DND-41 (cell line): ENCODE results near the gene CCDC183.
"Not testable (repeated sequence)": the region's sequence is repeated elsewhere in the genome, so short reads cannot be mapped to it uniquely, and the experiment has no call there.

Experiments used
- ATAC-seq: fragments of 200-7000 bp; cut with Tn5 transposase; 3 replicates; pipeline ENCODE4 v1.9.1; 2021; ENCODE audit warnings: low read depth; ENCODE audit not compliant: insufficient read depth
- DNase-seq: peaks from one replicate; pipeline ENCODE4 v3.0.0-alpha.2; 2020
- H2AFZ ChIP-seq: 2 replicates; pipeline ENCODE4 v1.6.0; 2012; ENCODE audit warnings: low read depth, low read length
- H3K27ac ChIP-seq: 2 replicates; pipeline ENCODE4 v1.5.1; 2012; ENCODE audit warnings: low read length, inconsistent platforms
- H3K27me3 ChIP-seq: fragments of 200-600 bp; sonication (generic); 2 replicates; pipeline ENCODE4 v1.6.0; 2012; ENCODE audit warnings: low read length, mild to moderate bottlenecking, inconsistent platforms; ENCODE audit not compliant: insufficient read depth, poor library complexity
- H3K36me3 ChIP-seq: 2 replicates; pipeline ENCODE4 v1.5.1; 2012; ENCODE audit warnings: low read length, inconsistent platforms; ENCODE audit not compliant: insufficient read depth
- H3K4me1 ChIP-seq: 2 replicates; pipeline ENCODE4 v1.5.1; 2012; ENCODE audit warnings: mild to moderate bottlenecking, low read length; ENCODE audit not compliant: insufficient read depth
- H3K4me2 ChIP-seq: 2 replicates; pipeline ENCODE4 v1.6.0; 2012; ENCODE audit warnings: mild to moderate bottlenecking, moderate library complexity, low read length, inconsistent platforms; ENCODE audit not compliant: insufficient read depth
- H3K4me3 ChIP-seq, 2 experiments: fragments of 200-600 bp in 1 of 2; shearing (Covaris generic) in 1 of 2; 2 replicates each; pipeline ENCODE4 v1.5.1; 2012 to 2016; ENCODE audit warnings: inconsistent platforms in 2 of 2, low read length in 2 of 2, mild to moderate bottlenecking in 2 of 2, low read depth in 1 of 2, moderate library complexity in 1 of 2
- H3K79me2 ChIP-seq: 2 replicates; pipeline ENCODE4 v1.6.0; 2012; ENCODE audit warnings: low read length, inconsistent platforms; ENCODE audit not compliant: insufficient read depth
- H3K9ac ChIP-seq: 2 replicates; pipeline ENCODE4 v1.6.0; 2012; ENCODE audit warnings: low read depth, mild to moderate bottlenecking, inconsistent platforms, low read length, moderate library complexity
- H3K9me3 ChIP-seq: 2 replicates; pipeline ENCODE4 v1.5.1; 2012; ENCODE audit warnings: low read length, moderate library complexity, mild to moderate bottlenecking, inconsistent platforms; ENCODE audit not compliant: insufficient read depth, severe bottlenecking
- H4K20me1 ChIP-seq: 2 replicates; pipeline ENCODE4 v1.6.0; 2012; ENCODE audit warnings: low read length; ENCODE audit not compliant: insufficient read depth
- CTCF ChIP-seq: IDR thresholded peaks from 2 replicates; pipeline ENCODE4 v1.5.1; 2012; ENCODE audit warnings: borderline replicate concordance, low read length, moderate library complexity, mild to moderate bottlenecking; ENCODE audit not compliant: poor library complexity, severe bottlenecking; ENCODE audit errors: extremely low read depth
- EZH2 ChIP-seq: IDR thresholded peaks from 3 replicates; pipeline ENCODE4 v1.6.1; 2012; ENCODE audit warnings: borderline replicate concordance, low read depth, mild to moderate bottlenecking, moderate library complexity, low read length, inconsistent platforms; ENCODE audit not compliant: severe bottlenecking

CCDC183 gene

GRCh38 chr9:136793086-136793946 lies 2.8 kb upstream of the CCDC183 start:
- DNase-seq: no peak
- Histone ChIP-seq H3K79me2 (peaks cover 4% of the 10 kb centered on the region; the same call in 1 of the 2 replicates), H3K36me3 (peaks cover 8% of the 10 kb centered on the region; the same call in 1 of the 2 replicates), H4K20me1 (peaks cover 11% of the 10 kb centered on the region; the same call in 1 of the 2 replicates), H3K9ac (no peak overlapping the region), H3K27ac (no peak overlapping the region), H3K27me3 (no peaks in the 10 kb centered on the region), H2AFZ (no peak overlapping the region), H3K4me1 (peaks cover 25% of the 10 kb centered on the region), H3K9me3 (no peaks in the 10 kb centered on the region), H3K4me2 (no peak overlapping the region), H3K4me3 (no peak overlapping the region)
- no peak for TF ChIP-seq CTCF
- TF ChIP-seq EZH2: no peak
- no peak for ATAC-seq

- no peaks in the 10 kb centered on the region for H3K9me3 ChIP-seq
- H4K20me1 ChIP-seq: peaks cover 20% of the 10 kb centered on the region
- TF ChIP-seq CTCF (no peak), EZH2 (no peak)
- H3K4me2 ChIP-seq: no peak overlapping the region
- H3K36me3 ChIP-seq: peaks cover 8% of the 10 kb centered on the region; the same call in 1 of the 2 replicates
- H2AFZ ChIP-seq: no peak overlapping the region
- peaks cover 4% of the 10 kb centered on the region; the same call in 1 of the 2 replicates for H3K79me2 ChIP-seq
- H3K27ac ChIP-seq: no peak overlapping the region
- no peak overlapping the region for H3K4me3 ChIP-seq
- H3K4me1 ChIP-seq: peaks cover 33% of the 10 kb centered on the region
- no peak for ATAC-seq
- H3K27me3 ChIP-seq: peaks cover 8% of the 10 kb centered on the region
- no peak for DNase-seq
- H3K9ac ChIP-seq: no peak overlapping the region
These were observed 1.7 kb upstream of the CCDC183 start for GRCh38 chr9:136794281-136794999.

GRCh38 chr9:136795000-136795348 lies 1.2 kb upstream of the CCDC183 start:
- no peak overlapping the region for H3K27ac ChIP-seq
- H2AFZ ChIP-seq: no peak overlapping the region
- H3K4me1 ChIP-seq: peaks cover 37% of the 10 kb centered on the region
- no peak overlapping the region for H3K4me3 ChIP-seq
- ATAC-seq: no peak
- peaks cover 23% of the 10 kb centered on the region for H4K20me1 ChIP-seq
- DNase-seq: no peak
- H3K79me2 ChIP-seq: peaks cover 4% of the 10 kb centered on the region; the same call in 1 of the 2 replicates
- no peak overlapping the region for H3K9ac ChIP-seq
- H3K27me3 ChIP-seq: peaks cover 13% of the 10 kb centered on the region
- TF ChIP-seq CTCF: no peak
- no peak for TF ChIP-seq EZH2
- no peak overlapping the region for H3K4me2 ChIP-seq
- no peaks in the 10 kb centered on the region for H3K9me3 ChIP-seq
- peaks cover 8% of the 10 kb centered on the region; the same call in 1 of the 2 replicates for H3K36me3 ChIP-seq

GRCh38 chr9:136796775-136797347 lies 723 bp downstream of the CCDC183 start:
- H3K4me2 ChIP-seq, H3K27ac ChIP-seq, H3K36me3 ChIP-seq, H3K79me2 ChIP-seq, H3K4me3 ChIP-seq, ATAC-seq, H3K9me3 ChIP-seq, DNase-seq, H3K9ac ChIP-seq, H2AFZ ChIP-seq: not testable (repeated sequence)
- peaks cover 28% of the 10 kb centered on the region for H4K20me1 ChIP-seq
- peaks cover 35% of the 10 kb centered on the region for H3K4me1 ChIP-seq
- H3K27me3 ChIP-seq: peaks cover 26% of the 10 kb centered on the region
